HG02623 (cell line): ENCODE measurements around the gene GPS1.

Source experiments
- ATAC-seq: cut with Tn5 transposase; IDR thresholded peaks from one replicate; pipeline ENCODE4 v1.9.1; 2021; ENCODE audit warnings: moderate library complexity; ENCODE audit not compliant: unreplicated experiment

Gene GPS1

GRCh38 chr17:82051776-82052637 is at the start of gene GPS1, which contains the start of gene RFNG:
Gene GPS1, plus strand, starts transcription at chr17:82051898. Its CDS starts 34 bp downstream, at chr17:82051932.
Gene RFNG, minus strand, starts transcription at chr17:82051811. Its CDS starts 45 bp downstream, at chr17:82051766.
- peak; percentile 61 for ATAC-seq

GRCh38 chr17:82003411-82004381 is 48.0 kb upstream of the GPS1 start:
- ATAC-seq, result no peak

- no peak for ATAC-seq
Observed at GRCh38 chr17:82004517-82005455, 46.9 kb upstream of the GPS1 start.

- no peak for ATAC-seq
Observed at GRCh38 chr17:82005701-82006348, 45.9 kb upstream of the GPS1 start.

- no peak for ATAC-seq
Observed at GRCh38 chr17:82006468-82007227, 45.0 kb upstream of the GPS1 start.

- ATAC-seq, result no peak
Observed at GRCh38 chr17:82007228-82007494, 44.5 kb upstream of the GPS1 start.

- ATAC-seq, result no peak
Observed at GRCh38 chr17:82007495-82008257, 44.0 kb upstream of the GPS1 start.

- no peak for ATAC-seq
Observed at GRCh38 chr17:82008258-82008940, 43.3 kb upstream of the GPS1 start.

GRCh38 chr17:82008941-82009405 is 42.7 kb upstream of the GPS1 start:
- ATAC-seq, result no peak

GRCh38 chr17:82009413-82009812 is 42.3 kb upstream of the GPS1 start:
- ATAC-seq, result no peak

GRCh38 chr17:82010575-82011525 is 40.8 kb upstream of the GPS1 start:
- ATAC-seq, result no peak

- ATAC-seq, result no peak
Observed at GRCh38 chr17:82011617-82012187, 40.0 kb upstream of the GPS1 start.

GRCh38 chr17:82012261-82012639 is 39.4 kb upstream of the GPS1 start:
- no peak for ATAC-seq

- no peak for ATAC-seq
Observed at GRCh38 chr17:82012640-82013295, 38.9 kb upstream of the GPS1 start.

GRCh38 chr17:82013341-82013740 is 38.4 kb upstream of the GPS1 start:
- ATAC-seq, result no peak

- ATAC-seq, result no peak
Observed at GRCh38 chr17:82013772-82014321, 37.9 kb upstream of the GPS1 start.
